LNCaP clone FGC (cell line): ENCODE data around the gene PPFIBP2.

ENCODE experiments used
- DNase-seq: peaks from one replicate; pipeline ENCODE4 v3.0.0-alpha.2; 2011; ENCODE audit warnings: low read depth
- H3K4me3 ChIP-seq: 2 replicates; pipeline ENCODE4 v1.5.1; 2011; ENCODE audit warnings: mild to moderate bottlenecking, low read depth, low read length, control low read depth
- TF ChIP-seq, protein P1 (sequence below): IDR thresholded peaks from 2 replicates; pipeline ENCODE4 v1.5.1; 2012; ENCODE audit warnings: mild to moderate bottlenecking; ENCODE audit not compliant: control insufficient read depth, insufficient read depth; ENCODE audit errors: extremely low read depth

Gene PPFIBP2

DNA sequence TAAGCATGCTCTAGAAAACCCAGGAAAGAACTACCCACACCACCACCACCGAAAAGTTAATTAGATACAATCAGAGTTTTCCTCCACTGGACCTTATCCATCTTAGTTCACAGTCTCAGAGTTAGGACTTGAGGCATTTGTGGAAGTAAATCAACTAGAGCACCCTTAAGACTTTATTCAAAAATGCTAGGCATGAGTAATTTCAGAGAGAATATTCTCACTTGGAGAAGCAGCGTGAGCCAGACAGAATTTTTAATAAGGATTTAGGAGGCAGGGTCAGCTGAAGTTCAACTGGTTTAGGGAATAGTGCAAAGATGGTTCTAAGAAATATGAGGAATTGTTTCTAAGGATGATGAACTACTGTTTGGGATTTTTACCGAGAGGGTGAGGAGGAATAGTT, 29.7 kb upstream of the PPFIBP2 start:
- no peak for DNase-seq
- TF ChIP-seq, protein P1, sequence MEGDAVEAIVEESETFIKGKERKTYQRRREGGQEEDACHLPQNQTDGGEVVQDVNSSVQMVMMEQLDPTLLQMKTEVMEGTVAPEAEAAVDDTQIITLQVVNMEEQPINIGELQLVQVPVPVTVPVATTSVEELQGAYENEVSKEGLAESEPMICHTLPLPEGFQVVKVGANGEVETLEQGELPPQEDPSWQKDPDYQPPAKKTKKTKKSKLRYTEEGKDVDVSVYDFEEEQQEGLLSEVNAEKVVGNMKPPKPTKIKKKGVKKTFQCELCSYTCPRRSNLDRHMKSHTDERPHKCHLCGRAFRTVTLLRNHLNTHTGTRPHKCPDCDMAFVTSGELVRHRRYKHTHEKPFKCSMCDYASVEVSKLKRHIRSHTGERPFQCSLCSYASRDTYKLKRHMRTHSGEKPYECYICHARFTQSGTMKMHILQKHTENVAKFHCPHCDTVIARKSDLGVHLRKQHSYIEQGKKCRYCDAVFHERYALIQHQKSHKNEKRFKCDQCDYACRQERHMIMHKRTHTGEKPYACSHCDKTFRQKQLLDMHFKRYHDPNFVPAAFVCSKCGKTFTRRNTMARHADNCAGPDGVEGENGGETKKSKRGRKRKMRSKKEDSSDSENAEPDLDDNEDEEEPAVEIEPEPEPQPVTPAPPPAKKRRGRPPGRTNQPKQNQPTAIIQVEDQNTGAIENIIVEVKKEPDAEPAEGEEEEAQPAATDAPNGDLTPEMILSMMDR, result no peak
- H3K4me3 ChIP-seq, result no peak overlapping the region

DNA sequence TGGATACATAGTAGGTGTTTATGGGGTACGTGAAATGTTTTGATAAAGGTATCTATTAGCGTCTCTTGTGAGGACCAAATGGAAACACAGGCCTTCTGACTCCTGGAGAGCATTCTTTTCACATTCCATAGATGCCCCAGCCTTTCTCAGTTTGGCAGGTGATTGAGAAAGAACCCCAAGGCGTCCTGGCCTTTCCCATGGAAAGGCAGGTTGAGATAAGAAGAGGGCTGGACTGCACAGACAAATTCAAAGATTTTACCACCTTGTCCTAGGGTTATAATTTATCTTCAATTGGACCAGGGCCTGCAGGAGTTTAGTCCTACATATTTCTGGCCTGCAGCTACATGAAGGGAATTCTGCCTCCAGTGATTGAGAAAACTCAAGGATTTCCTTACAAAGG, 29.2 kb upstream of the PPFIBP2 start:
- TF ChIP-seq, protein P1, result no peak
- no peak for DNase-seq
- no peak overlapping the region for H3K4me3 ChIP-seq

DNA sequence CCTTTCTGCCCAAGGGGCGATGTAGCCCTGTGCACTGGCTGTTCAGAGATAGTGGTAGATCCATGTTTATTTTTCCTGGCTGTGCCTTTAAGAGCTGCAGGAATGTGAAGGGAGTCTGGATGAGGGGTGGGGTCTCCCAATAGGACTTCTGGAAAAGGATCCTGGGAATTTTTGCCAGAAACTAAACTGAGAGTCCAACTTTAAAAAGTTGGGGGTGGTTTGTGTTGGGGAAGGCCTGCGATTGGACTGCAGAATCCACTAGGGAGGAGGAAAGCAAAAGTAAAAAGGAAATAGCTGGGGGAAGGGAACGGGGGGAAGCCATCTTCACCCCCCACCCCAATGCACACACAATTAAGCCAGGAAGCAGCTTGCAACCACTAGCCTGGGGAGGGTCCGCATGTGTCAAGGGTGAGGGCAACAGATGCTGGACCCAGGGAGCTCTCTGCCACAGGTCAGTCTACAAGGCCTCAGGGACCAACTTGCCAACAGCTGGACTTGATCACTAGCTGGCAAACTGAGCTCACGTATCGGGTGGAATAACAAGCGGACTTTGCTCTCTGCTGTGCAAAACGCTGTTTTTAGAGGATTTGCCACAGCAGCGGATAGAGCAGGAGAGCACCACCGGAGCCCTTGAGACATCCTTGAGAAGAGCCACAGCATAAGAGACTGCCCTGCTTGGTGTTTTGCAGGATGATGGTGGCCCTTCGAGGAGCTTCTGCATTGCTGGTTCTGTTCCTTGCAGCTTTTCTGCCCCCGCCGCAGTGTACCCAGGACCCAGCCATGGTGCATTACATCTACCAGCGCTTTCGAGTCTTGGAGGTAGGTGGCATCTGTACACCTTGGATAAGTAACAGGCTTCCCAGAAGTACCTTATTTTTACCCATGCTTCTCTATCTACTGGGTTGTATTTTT, 28.4 kb upstream of the PPFIBP2 start, which contains the start of gene OLFML1:
Gene OLFML1 (plus strand): TSS at position 321 of the 912 bp plus-strand sequence. CDS start 370 bp downstream, at position 691.
- H3K4me3 ChIP-seq, result no peak within 1 kb of the TSS
- no peak for DNase-seq
- TF ChIP-seq, protein P1, result no peak

DNA sequence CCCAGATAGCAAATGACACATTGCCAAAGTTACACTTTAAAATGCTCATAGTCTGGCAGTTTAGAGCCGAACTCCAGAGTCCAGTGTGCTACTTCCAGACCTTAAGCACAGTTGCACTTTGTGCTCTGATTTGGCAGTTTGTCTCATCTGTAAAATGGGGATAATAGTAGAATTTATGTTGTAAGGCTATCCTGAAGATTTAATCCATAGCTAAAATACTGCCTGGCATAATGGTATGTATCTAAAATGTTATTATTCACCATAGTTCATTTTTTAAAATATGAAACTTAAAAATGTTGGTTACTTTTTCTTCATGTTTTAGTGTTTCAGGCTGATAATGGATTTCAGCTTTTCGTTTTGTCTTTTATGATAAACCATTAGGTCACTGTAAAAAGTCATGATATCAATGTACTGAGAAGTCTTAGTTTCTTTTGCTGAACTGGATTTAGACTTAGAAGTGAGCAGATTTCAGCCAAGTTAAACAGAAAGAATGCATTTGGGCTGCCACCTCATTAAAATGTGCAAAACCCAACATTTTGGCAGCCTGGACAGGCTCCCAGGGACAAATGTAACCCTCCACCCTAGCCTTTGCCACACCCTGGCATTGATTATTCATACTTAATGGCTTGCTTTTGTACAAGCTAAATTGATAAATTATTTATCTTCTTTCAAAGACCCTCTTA, 27.6 kb upstream of the PPFIBP2 start:
- no peak overlapping the region for H3K4me3 ChIP-seq

DNA sequence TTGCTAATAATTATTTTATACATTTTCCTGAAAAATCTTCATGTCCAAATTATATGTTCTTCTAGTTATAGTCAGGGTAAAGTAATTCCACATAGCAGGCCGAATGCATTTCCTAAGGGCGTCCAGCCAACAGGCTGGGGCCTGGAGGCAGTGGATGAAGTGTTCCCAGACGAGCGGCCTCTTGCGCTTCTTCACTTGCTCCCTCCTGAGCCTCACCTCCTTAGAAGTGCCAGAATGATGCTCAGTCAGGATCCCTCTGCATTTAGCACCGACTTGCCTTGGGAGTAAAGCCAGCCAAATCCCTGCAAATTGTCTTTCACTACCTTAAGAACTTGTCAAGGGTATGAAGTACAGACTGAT, 27.0 kb upstream of the PPFIBP2 start:
- H3K4me3 ChIP-seq, result no peak overlapping the region
- no peak for DNase-seq
- TF ChIP-seq, protein P1, result no peak

More for the DNA sequence above, 27.6 kb upstream of the PPFIBP2 start:
- DNase-seq, result no peak
- TF ChIP-seq, protein P1, result no peak

DNA sequence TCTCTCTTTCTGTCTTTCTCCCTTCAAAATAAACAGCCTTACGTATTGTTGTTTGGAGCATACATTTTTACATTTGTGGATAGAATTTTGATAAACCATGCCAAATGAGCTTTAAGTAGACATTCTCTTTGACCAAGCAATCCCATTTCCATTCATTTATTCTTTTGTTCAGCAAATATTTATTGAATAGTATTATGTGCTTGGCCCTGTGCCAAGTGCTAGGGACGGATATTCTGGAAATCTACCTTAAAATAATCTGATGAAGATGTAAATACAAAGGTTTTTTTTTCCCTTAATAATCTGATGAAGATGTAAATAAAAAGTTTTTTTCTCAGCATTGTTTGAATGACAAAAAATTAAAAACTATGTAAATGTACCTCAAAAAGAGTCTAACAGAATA, 26.4 kb upstream of the PPFIBP2 start:
- DNase-seq, result no peak
- TF ChIP-seq, protein P1, result no peak
- no peak overlapping the region for H3K4me3 ChIP-seq

DNA sequence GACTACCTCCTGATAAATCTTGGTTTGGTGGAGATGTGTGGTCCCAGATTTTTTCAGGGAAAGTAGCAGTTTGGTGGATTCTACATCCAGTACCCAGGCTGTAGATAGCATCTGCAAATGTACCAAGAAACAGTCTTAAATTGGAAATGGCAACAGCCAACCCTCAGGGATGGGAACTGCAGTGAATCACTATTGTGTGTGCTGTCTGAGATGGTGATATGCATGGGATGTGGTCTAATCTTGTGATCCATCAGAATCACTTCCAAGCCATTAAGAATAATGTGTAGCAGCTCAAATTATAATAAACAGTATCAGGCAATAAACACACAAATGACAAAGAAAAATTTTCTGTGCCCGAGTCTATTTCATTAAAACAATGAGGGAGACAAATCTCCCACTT, 25.1 kb upstream of the PPFIBP2 start:
- DNase-seq, result no peak
- no peak overlapping the region for H3K4me3 ChIP-seq
- TF ChIP-seq, protein P1, result no peak
